ENCODE data around the gene MUTYH. TPM values are rescaled to one million over a fixed set of nuclear protein-coding genes. Genes with fewer than 3 reads are reported as not detected.
A peak's percentile ranks its signal among the peaks of the same experiment; 100 is the strongest.

Gene MUTYH
- total RNA-seq, 4 donors from 2014 or later, result 10.1 to 20.6 (median 11.0) TPM

DNA sequence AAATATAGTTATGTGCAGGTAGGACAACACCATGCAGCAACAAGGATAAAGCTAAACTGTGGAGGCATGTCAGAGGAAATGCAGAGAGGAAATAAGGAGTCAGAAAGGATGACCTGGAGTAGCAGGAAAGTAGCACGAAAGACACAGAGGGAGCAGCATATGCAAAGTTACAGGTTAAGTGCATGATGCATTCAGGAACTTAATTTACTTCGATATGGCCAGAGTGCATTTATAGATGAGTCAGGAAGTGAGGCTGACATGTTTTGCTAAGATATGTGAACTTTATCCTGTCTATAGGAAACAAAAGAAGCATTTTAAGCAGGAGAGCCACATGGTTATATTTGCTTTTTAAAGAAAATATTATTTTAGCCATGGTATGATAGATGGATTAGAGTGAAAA, 15.4 kb upstream of the MUTYH start:
- peaks cover 48 to 49% of the 10 kb centered on the region in 2 donors for H3K4me1 ChIP-seq
- H3K36me3 ChIP-seq, result no peaks in the 10 kb centered on the region
- ATAC-seq (no peak), DNase-seq (no peak)
- no peak for TF ChIP-seq CTCF (IDR thresholded peaks at IDR 0.05 in 4 of 5, conservative IDR thresholded peaks at IDR 0.05 in 1 of 5)
- no peak for TF ChIP-seq POLR2A (IDR thresholded peaks at IDR 0.05)
- no peak overlapping the region for H3K4me3 ChIP-seq
- peak overlapping the region; percentile 53 to 82 (median 70) for H3K27ac ChIP-seq
- in situ Hi-C loops (cut with MboI; ENCODE audit: low sequenced_read_pairs in 4 of 4), result loop anchor here in 2 of 4 donors (5.0 to 10.0 kb wide), 2 partner anchors 137 to 209 kb away; partner anchors contain the start of gene TESK2 (in 1 of the 2)
- H3K27me3 ChIP-seq, result no peaks in the 10 kb centered on the region
- intact Hi-C loops (cut with DNase I; ENCODE audit: low total_unique reads), result no loop called here
- H3K9me3 ChIP-seq, result no peaks in the 10 kb centered on the region

GRCh38 chr1:45354838-45355237, 14.6 kb upstream of the MUTYH start:
- Histone ChIP-seq H3K4me1 (peaks cover 41 to 48% of the 10 kb centered on the region in 2 donors), H3K27me3 (no peaks in the 10 kb centered on the region), H3K4me3 (no peak overlapping the region), H3K36me3 (no peaks in the 10 kb centered on the region), H3K9me3 (no peaks in the 10 kb centered on the region), H3K27ac (peak overlapping the region in 3 of 4 donors; percentile 64 to 82 (median 77))
- in situ Hi-C loops (cut with MboI; ENCODE audit: low sequenced_read_pairs in 4 of 4) (loop anchor here in 2 of 4 donors (5.0 to 10.0 kb wide), 2 partner anchors 137 to 210 kb away; partner anchors contain the start of gene TESK2 (in 1 of the 2)), intact Hi-C loops (cut with DNase I; ENCODE audit: low total_unique reads) (no loop called here)
- TF ChIP-seq POLR2A (IDR thresholded peaks at IDR 0.05), result no peak
- TF ChIP-seq CTCF (IDR thresholded peaks at IDR 0.05 in 4 of 5, conservative IDR thresholded peaks at IDR 0.05 in 1 of 5), result no peak
- DNase-seq (no peak), ATAC-seq (no peak)

- Histone ChIP-seq H3K4me3 (no peak overlapping the region), H3K9me3 (no peaks in the 10 kb centered on the region), H3K36me3 (no peaks in the 10 kb centered on the region), H3K27me3 (no peaks in the 10 kb centered on the region), H3K27ac (peak overlapping the region; percentile 70 to 86 (median 80)), H3K4me1 (peaks cover 47 to 54% of the 10 kb centered on the region in 2 donors)
- ATAC-seq, result peak in 1 of 2 donors; percentile 67
- in situ Hi-C loops (cut with MboI; ENCODE audit: low sequenced_read_pairs in 4 of 4) (loop anchor here in 1 of 4 donors (10.0 kb wide), 1 partner anchor 211 kb away; no protein-coding TSS in a partner anchor), intact Hi-C loops (cut with DNase I; ENCODE audit: low total_unique reads) (no loop called here)
- peak; percentile 43 to 48 for DNase-seq
- TF ChIP-seq CTCF (IDR thresholded peaks at IDR 0.05 in 4 of 5, conservative IDR thresholded peaks at IDR 0.05 in 1 of 5), result no peak
- TF ChIP-seq POLR2A (IDR thresholded peaks at IDR 0.05), result no peak
These were observed 13.4 kb upstream of the MUTYH start for GRCh38 chr1:45353685-45354084.

- DNase-seq (no peak), ATAC-seq (no peak)
- Histone ChIP-seq H3K27ac (peak overlapping the region in 3 of 4 donors; percentile 80 to 87 (median 86)), H3K27me3 (no peaks in the 10 kb centered on the region), H3K9me3 (no peaks in the 10 kb centered on the region), H3K36me3 (no peaks in the 10 kb centered on the region), H3K4me3 (no peak overlapping the region), H3K4me1 (peaks cover 64 to 69% of the 10 kb centered on the region in 2 donors)
- TF ChIP-seq POLR2A (IDR thresholded peaks at IDR 0.05), result no peak
- no peak for TF ChIP-seq CTCF (IDR thresholded peaks at IDR 0.05 in 4 of 5, conservative IDR thresholded peaks at IDR 0.05 in 1 of 5)
- in situ Hi-C loops (cut with MboI; ENCODE audit: low sequenced_read_pairs in 4 of 4), result loop anchor here in 1 of 4 donors (10.0 kb wide), 1 partner anchor 213 kb away; no protein-coding TSS in a partner anchor
- intact Hi-C loops (cut with DNase I; ENCODE audit: low total_unique reads), result no loop called here
These were observed 11.3 kb upstream of the MUTYH start for GRCh38 chr1:45351508-45351907.
